GM18520 (cell line): Measurements from ENCODE around the gene KLF6.
"Not testable (repeated sequence)": the region's sequence is repeated elsewhere in the genome, so short reads cannot be mapped to it uniquely, and the experiment has no call there.

Experiments
- ATAC-seq: cut with Tn5 transposase; IDR thresholded peaks from one replicate; pipeline ENCODE4 v1.9.1; 2021; ENCODE audit not compliant: unreplicated experiment

KLF6 gene

DNA sequence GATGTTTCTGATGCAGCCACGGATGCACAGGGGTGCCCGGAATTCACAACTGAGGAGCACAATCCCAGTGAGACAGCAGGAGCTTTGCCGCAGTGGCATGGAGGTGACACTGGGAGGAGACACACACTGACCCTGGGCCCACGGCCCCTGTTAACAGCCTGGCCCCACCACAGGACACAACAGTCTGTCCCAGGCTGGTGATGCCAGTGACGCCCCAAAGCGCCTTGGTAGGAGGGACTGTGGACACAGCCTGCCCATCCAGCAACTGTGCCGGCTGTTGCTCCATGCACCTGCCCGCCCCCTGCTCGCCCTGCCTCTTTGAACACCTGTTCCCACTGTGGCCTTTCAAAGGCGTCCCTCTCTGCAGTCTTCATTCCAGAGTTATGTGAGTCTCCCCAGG, 49.8 kb downstream of the KLF6 start:
- no peak for ATAC-seq

DNA sequence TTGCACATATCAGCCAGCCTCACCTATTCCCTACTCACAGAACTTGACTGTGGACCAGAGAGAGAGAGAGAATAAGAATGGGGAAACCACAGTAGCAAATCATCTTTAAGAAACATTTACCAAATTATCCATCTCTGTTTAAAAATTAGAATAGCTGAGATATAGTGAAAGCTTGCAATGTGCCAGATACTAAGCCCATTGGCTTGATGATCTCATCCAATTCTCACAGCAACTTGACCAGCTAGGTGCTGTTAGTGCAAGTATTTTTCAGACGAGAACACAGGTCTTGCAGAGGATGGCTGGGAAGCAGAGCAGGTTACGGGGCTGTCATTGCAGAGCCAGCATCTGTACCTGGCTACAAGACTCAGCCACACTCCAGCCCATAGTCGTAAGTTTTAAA, 50.9 kb downstream of the KLF6 start:
- ATAC-seq = peak; percentile 50

DNA sequence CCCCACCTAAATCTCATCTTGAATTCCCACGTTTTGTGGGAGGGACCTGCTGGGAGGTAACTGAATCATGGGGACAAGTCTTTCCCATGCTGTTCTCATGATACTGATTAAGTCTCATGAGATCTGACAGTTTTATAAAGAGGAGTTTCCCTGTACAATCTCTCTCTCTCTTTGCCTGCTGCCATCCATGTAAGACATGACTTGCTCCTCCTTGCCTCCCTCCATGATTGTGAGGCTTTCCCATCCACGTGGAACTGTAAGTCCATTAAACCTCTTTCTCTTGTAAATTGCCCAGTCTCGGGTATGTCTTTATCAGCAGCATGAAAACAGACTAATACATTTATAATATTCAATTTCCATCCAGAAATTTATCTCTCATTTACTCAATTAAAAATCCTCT, 52.8 kb downstream of the KLF6 start:
- not testable (repeated sequence) for ATAC-seq

DNA sequence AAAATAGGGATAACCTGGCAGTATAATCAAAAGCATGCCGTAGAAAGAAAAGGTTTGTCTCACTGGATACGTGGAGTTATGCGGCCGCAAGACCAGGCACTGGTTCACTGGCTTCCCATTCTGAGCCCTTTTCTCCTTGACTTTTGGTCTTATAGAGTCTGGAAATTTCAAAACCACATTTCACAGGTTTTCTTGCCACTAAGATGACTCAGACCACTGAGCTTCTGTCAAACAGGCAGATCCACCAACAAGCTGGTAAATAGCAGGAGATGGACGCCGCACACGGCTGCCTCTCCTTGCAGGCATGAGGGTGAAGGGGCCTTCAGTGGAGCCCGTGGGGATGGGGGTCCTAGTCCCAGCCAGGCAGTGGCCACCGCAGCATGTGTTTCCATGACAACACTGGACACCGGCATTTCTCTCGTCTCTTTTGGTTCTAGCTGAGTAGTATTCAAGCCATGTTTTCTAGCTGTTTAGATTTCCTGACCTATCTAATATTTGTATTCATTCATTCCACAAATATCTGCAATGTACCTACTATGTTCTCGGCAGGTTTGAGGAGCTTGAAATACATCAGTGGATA, 55.5 kb downstream of the KLF6 start:
- ATAC-seq = no peak

DNA sequence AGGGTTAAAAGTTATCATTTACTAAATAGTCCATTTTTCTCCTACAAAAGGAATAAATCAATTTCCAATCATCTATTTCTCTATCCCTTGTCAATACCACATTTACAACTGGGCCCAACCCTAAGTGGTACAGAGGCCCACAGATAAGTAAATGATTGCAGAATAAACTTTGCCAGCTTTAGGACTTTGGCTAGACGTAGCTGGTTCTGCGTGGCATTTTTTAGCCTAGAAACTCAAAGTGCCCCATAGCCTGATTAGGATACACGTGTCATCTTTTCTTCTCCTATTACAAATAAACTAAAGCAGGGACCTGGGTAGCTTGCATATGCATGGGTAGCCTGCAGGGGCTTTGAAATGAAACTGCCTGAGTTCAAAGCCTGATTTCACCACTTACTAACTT, 56.4 kb downstream of the KLF6 start:
- no peak for ATAC-seq

DNA sequence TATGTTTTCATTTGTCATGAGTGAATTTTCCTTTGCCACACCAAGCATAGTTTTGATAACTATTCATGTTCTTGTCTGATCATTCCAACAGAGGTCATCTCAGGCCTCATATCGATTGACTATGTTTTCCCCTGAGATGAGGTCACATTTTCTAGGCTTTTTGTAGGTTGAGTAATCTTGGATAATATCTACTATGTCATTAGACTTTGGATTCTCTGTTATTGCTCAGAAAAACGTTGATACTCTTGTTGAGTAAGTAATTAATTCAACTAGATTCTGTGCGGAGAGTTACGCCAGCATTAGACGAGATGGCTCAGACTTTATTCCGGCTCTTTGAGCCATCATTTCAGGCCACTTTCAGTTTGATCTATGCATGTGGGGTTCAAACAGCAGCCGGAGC, 57.7 kb downstream of the KLF6 start:
- no peak for ATAC-seq
